GM19468 (cell line): Measurements from ENCODE around the gene RET.

Experiments
- ATAC-seq: cut with Tn5 transposase; IDR thresholded peaks from one replicate; pipeline ENCODE4 v1.9.1; 2021; ENCODE audit warnings: mild to moderate bottlenecking, moderate library complexity, moderate number of reproducible peaks; ENCODE audit not compliant: unreplicated experiment; ENCODE audit errors: extremely low read depth

RET gene

DNA sequence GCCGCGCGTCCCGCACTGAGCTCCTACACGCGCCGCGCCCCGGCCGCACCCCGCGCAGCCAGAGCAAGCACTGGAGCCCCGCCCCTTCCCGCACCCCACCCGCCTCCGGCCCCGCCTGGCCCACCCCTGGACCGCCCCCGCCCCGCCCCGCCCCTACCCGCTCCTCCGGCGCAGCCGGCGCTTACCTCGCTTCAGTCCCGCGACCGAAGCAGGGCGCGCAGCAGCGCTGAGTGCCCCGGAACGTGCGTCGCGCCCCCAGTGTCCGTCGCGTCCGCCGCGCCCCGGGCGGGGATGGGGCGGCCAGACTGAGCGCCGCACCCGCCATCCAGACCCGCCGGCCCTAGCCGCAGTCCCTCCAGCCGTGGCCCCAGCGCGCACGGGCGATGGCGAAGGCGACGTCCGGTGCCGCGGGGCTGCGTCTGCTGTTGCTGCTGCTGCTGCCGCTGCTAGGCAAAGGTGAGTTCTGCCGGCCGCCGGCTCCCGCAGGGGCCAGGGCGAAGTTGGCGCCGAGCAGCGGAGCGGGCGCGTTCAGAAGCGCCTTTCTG lies at the start of gene RET:
Gene RET (plus strand): TSS at position 194 of the 545 bp plus-strand sequence. CDS start 190 bp downstream, at position 384.
- no peak for ATAC-seq

DNA sequence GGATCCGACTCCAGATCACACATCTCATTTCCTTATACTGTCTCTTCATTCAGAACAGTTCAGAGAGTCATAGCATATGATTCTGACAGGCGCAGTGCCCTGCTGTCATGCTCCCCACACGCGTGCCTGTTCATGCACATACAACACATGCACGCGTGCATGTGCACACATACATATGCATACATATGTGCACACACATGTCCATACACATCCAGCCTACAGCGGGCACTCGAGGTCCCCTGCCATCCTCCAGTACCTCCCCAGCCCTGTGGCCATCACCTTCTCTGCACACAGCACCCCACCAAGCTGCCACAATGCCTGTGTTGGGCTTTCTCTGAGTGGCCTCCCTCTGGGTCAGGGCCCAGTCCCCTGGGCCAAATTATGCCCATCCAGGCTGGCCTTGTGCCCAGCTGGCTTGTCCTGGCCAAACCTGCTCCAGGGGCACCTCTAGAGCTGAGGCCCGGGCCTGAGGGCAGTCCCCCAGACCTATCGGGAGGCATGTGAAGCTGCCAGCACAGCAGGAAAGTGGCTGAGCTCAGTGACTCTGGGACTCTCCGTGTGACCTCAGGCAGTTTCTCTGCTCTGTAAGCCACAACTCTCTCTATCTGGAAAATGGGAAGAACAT lies 49.4 kb upstream of the RET start:
- no peak for ATAC-seq

DNA sequence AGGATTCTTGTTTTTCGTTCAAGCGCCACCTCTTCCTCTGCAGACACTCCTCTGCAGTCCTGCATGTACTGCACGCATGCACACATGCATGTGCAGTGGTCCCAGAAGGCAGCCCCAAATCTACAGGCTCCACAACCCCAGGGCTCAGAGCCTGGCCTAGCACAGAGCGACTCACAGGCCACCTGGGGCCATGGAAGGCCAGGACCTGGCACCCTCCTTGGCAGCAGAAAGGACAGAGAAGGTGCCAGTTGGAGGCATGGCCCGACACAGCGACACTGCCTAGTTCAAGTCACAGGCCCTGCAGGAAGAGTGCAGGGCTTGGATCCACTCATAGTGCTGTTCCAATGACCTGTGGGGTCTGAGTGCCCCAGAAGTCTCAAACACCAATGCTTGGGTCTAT lies 48.7 kb upstream of the RET start:
- ATAC-seq = no peak

DNA sequence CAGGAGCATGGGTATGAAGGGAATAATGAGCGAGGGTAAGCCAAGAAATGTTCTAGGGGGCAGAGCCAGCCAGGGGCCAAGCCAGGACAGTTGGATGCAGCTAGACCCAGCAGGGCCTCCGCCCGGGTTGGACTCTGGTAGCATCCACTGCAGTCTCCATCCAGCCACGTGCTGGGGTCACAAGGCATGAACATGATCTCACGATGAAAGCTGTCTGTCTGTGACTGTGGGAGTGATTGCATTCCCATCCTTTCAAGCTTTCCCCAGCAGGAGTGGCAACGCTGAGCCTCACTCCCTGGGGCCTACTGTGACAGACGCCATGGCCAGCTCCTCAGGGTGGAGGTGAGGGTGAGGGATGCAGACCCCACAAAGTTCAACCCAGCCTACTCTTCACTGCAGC lies 47.8 kb upstream of the RET start:
- ATAC-seq = no peak

DNA sequence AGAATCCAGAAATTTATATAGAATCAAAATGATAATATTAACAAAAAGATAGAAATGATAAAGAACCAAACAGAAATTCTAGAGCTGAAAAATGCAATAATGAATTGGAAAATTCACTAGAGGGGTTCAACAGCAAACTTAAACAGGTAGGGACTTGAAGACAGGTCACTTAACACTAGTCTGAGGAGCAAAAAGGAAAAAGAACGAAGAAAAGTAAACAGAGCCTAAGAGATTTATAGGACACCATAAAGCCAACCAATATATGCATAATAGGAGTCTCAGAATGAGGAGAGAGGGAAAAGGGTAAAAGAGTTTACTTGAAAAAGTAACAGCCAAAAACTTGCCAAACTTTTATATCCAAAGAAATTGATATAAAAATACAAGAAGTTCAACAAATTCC lies 44.3 kb upstream of the RET start:
- no peak for ATAC-seq

DNA sequence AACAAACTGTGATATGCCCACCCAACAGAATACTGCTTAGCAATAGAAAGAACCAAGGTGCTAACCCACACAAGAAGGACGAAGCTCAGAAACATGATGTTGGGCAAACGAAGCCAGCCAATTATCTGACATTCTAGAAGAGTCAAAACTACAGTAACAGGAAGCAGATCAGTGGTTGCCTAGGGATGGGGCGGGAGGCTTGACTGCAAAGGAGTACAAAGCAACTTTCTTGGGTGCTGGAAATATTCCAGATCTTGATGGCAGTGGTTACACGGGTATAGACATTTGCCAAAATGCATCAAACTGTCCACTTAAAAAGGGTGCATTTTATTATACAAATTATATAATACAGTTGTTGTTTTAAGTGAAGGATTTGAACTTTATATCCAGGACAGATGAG lies 41.1 kb upstream of the RET start:
- no peak for ATAC-seq

DNA sequence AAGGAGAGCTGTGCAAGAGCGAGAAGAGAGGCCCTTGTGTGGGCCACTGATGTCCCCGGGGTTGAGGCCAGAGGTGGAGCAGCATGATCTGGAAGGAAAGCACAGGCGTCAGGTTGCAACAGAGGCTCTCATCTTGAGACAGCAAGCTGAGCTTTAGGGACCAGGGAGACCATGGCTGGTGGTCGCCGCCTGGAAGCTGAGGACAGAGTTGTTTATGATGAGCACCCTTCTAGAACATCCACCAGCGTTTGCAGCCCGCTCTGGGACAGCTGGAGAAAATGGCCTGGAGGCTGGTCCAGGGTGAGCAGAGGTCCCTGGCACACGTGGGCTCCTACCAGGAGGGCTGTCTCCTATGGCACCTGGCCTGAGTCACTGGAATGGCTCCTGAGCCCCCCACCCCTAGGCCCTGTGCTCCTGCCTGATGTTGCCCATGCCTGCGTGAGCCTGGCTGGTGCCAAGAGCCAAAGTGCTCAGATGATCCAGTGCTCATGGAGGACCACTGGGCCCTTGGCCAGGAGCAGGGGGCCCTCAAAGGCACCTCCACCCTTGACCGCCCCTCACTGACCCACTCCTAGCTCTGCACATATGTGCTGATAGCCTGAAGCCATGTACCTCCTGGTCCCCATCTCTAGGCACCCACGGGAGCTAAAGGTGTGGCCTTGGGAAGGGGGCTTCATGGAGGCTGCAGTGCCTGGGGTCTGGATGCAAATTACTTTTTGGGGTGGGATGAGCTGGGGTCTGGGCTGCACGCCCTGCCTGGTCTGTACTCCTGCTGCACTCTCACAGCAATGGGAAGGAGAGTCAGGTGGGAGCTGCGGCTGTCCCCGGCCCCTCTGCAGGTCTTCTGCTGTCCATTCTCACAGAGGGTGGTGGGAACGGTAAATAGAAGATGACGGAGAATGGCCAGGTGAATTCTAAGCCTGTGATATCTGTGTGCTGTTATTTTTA lies 40.1 kb upstream of the RET start:
- ATAC-seq = no peak

DNA sequence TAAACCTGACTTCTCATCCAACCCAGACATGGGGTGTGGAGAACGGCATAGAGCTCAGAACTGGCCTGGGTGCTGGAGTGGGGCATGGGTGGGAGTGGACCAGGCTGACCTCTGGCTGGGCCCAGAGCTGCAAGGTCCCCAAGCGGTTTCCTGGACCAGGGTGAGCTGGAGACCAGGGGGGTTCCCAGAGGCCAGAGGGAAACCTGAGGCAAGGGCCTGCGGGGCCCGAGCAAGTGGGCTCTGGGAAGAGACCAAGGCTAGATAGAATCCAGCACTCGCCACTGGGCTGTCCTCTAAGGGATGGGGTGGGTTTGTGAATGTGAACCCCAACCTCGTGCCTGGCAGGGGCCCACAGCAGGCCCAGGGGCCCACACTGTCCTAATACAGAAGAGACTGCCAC lies 39.4 kb upstream of the RET start:
- no peak for ATAC-seq

DNA sequence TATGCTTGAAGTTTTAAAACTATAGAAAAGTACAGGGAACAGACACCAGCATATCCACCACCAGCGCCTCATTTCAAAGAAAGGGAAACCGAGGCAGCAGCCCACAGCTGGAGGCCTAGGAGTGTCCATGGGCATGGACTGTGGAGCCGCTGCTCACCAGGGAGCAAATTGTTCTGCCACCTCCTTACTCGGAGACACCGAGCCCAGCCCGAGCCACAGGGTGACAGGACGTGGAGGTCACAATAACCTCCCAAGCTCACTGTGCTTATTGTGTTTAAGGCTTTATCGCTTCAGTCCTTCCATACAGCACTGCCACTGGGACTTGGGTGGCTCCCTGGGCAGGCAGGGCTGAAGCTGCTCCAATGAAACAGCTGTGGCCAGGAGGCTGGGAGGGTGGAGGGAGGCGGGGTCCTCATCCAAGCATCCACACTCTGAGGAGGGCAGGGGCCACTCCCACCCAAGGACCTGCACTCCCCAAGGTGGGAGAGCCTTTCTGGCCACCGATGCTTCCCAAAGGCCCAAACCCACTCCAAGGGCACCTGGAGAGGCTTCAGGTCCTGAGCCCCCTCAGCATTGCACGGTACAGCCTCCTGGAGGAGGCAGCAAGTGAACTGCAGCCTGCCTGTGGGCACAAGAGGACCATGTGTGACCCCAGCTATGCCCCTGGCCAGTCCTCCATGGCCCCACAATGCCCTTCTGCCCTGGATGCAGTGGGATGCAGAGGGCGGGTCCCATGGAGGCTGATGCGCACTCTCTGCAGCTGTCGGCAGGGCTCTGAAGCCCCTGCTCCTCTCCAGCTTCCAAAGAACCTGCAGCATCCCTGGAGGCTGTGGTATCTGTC lies 38.7 kb upstream of the RET start:
- no peak for ATAC-seq

DNA sequence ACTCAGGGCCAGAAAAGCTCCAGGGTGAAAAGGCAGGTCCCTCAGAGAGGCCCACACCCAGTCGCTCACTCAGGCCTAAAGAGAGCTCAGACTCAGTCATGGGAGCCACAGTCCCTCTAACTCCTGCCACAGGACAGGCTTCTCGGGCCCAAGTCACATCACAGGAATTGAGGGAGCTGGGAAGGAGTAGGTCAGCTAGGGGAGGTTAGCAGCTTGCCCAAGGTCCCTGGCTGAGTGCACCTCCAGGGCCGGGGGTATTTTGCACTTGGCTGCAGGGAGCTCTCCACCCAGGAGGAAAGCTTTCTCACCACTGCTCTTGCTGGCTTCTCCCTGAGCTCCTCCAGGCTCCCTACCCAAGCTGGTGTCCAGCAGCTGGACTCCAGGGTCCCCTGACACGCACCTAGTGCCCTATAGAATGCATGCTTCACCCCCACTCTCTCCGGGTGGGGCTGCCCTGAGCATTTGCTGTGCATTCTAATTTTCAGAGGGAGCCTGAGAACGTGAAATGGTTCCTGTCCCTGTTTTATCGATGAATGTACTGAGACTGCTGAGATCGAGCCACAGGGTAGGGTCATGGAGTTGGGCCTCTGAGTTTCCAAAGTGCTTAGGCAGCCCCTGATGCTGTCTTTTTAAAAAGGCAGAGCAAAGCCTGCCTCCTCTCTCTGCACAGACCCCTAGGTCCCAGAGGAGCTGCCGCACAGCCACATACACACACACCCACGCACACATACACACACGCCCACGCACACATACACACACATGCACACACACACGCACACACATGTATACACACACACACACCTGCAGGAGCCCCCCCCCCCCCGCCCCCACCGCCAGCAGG lies 37.9 kb upstream of the RET start:
- ATAC-seq = no peak

DNA sequence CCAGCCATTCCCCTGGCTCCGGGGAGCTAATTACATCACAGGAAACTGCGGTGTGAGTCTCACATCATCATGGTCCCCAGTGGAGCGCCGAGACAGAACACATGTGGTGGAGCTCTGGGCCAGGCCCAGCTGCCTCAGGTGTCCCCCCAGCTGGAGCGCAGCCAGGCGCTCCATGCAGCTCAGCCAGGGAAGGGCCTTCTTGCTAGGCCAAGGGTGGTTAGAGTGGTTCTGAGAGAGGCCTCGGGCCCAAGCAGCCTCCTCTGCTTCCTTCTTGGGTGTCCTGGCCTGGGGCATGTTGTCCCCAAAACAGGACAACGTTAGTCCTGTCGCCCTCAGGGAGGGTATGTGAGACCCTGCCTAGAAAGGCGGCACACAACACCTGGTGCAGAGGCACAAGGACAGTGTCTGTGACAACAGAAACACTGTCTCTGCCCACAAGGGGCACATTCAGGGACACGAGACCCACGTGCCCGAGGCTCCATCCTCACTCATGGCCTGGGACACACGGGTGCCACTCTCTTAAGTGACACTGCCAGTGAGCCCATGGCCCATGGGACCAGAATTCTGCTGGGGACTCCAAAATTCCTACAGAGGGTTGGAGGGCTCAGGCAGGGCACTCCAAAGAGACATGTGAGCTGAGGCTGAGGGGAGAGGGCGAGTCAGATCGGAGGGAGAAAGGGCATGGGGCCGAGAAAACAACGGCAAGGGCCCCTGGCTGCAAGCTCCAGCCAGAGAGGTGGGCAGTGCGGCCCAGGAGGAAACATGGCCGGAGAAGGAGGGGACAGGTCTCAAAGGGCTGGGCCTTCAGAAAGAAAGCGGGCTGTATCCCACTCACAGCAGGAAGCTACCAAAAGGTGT lies 37.0 kb upstream of the RET start:
- no peak for ATAC-seq

DNA sequence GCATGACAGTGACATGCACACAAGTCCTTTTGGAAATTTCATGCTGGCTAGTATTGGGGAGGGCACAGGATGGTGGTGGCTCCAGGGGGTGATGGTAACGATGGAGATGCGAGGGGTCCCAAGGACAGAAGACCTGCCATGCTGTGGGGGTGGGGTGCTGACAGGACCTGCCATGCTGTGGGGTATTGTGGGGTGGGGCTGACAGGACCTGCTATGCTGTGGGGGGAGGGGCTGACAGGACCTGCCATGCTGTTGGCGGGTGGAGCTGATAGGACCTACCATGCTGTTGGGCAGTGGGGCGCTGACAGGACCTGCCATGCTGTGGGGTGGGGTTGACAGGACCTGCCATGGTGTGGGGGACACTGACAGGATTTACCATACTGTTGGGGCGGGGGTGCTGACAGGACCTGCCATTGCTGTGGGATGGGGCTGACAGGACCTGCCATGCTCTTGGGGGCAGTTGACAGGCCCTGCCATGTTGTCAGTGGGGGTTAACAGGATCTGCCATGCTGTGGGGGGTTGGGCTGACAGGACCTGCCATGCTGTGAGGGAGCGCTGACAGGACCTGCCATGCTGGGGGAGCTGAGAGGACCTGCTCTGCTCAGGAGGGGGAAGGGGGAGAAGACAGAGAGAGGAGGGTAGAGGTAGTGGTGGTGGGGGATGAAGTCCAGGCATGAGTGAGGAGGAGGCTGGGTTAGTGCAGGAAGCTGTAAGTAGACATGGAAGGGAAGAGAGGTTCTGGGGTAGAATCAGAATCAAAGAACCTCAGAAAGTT lies 36.2 kb upstream of the RET start:
- ATAC-seq = no peak

DNA sequence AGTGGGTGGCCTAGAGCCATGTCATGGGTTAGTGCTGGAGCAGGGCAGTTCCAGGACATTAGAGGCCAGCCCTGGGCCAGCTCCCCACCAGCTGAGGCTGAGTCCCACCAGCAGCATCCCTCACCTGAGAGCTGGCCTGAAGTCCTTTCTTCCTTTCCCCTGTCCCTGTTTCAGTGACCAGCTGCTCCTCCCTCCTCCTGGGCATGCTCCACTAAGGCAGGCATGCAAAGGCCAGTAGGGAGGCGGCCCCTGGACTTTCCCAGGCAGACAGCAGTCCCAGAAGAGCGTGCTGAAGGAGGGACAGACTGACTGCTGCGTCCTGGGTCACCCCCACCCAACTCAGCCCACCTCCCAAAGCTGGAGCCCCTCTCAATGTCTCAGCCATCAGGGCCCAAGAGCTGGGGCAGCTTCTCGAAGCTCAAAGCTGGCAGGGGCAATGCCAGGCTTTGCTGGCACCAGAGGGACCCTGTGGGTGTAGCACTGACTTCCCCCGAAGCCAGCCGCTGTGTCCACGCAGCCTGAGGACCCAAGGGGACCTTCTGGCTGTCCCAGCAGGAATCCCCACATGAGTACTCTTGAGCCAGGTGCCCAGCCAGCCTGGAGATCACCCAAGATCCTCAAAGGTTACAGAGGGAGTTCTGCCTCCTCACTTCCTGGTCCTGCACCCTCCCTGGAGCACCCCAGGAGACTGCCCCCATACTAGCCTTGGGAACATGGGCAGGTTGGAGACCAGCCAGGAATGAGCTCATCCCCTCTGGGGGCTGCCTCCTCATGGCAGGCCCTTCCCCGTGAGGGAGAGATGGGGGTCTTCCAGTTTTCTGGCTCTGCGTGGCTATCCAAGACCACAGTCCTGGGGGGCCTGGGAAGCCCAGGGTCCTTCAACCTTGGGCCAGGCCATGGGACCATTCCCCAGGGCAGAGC lies 35.2 kb upstream of the RET start:
- ATAC-seq = no peak

DNA sequence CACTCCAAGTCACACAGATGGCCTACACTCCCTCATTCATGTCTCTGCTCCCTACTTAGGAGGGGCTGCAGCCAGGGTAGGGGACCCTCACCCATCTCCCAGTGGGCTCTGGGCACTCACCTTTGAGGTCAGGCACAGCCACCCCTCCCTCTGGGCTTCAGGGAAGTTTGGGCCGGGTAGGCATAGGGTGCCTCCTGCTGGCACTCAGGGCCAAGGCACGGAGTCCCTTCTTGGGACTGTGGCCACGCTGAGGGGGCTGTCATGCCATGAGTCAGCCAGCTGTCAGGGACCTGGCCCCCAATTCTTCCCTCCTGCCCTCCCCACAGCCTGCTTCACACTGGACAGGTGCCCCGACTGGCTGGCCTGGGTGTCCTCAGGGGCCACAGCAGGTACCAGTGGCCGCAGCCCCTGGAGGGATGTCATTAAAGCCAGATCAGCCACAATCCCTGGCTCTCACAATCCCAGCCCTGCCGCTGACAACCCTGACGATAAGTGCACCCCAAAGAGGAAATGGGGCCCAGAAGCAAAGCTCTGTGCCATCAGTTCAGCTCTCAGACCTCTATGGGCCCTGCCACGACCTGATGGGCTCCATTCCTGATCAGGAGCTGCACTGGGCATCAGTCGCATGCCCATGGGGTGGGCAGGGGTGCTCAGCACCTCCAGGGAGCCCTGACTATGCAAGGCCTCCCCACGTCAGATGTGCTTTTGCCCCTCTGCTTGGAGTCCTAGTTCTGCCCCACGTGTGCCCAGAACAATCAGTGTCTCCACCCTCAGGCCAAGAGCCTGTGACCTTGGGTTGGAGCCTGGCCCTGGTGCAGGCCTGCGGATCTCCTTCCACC lies 34.1 kb upstream of the RET start:
- no peak for ATAC-seq

DNA sequence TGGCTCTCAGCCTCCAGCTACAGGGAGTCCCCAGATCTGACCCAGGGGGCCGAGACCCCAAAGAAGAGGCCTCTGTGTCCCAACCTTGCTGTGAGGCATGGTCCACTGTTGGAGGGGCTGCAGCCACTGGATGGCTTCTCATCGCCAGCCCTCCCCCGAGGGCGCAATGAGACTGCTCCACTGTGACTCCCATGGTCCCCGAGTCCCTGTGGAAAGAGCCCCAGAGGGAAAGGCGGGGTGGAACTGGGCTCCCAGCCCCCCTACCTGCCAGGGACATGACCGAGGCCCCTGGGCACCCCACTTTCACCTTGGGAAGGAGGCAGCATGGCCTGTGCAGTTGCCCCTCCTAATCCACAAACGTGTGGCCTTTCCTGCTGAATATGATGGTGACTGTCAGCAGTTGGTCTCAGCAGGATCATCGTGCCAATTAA lies 33.5 kb upstream of the RET start:
- ATAC-seq = no peak
